ENCODE results near the gene ALLC. TPM values are rescaled to one million over a fixed set of nuclear protein-coding genes. Genes with fewer than 3 reads are reported as not detected.

Gene ALLC
- total RNA-seq, 1 donor from 2014 or later, result not detected

GRCh38 chr2:3729786-3730185, 71.8 kb downstream of the ALLC start:
- Mint-ChIP-seq H3K4me1 (peaks cover 2% of the 10 kb centered on the region), H3K4me3 (no peak overlapping the region), H3K27ac (no peak overlapping the region), H3K9me3 (no peaks in the 10 kb centered on the region), H3K36me3 (ENCODE audit: low read depth) (no peaks in the 10 kb centered on the region), H3K27me3 (no peaks in the 10 kb centered on the region)
- DNase-seq, result no peak
- intact Hi-C loops (cut with micrococcal nuclease), result no loop called here

DNA sequence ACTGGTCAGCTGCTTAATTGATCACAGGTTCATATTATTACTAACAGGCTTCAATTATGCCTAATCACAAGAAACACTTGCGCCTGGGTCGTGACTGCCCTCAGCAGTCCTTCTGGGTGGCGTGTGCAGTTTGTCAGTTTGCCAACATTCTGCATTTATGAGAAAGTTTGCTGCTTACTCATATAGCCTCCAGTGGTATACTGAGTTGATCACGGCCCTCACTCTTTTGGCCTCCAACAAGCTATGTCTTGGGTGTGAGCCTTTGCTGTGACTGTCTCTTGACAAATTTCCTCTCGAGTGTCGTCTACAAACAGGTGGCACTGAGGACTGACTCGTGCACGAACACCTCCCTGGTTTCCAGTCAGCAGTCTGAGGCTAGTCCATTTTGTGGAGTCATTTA, 72.6 kb downstream of the ALLC start:
- no peaks in the 10 kb centered on the region for H3K9me3 Mint-ChIP-seq
- H3K36me3 Mint-ChIP-seq (ENCODE audit: low read depth), result no peaks in the 10 kb centered on the region
- no peak overlapping the region for H3K27ac Mint-ChIP-seq
- no peak overlapping the region for H3K4me3 Mint-ChIP-seq
- peaks cover 2% of the 10 kb centered on the region for H3K4me1 Mint-ChIP-seq
- intact Hi-C loops (cut with micrococcal nuclease), result no loop called here
- no peak for DNase-seq
- H3K27me3 Mint-ChIP-seq, result no peaks in the 10 kb centered on the region

- intact Hi-C loops (cut with micrococcal nuclease), result no loop called here
- H3K4me1 Mint-ChIP-seq, result peaks cover 2% of the 10 kb centered on the region
- DNase-seq, result no peak
- no peaks in the 10 kb centered on the region for H3K9me3 Mint-ChIP-seq
- H3K4me3 Mint-ChIP-seq, result no peak overlapping the region
- no peaks in the 10 kb centered on the region for H3K27me3 Mint-ChIP-seq
- H3K36me3 Mint-ChIP-seq (ENCODE audit: low read depth), result no peaks in the 10 kb centered on the region
- H3K27ac Mint-ChIP-seq, result no peak overlapping the region
Measured at GRCh38 chr2:3731829-3732228, 73.8 kb downstream of the ALLC start.

DNA sequence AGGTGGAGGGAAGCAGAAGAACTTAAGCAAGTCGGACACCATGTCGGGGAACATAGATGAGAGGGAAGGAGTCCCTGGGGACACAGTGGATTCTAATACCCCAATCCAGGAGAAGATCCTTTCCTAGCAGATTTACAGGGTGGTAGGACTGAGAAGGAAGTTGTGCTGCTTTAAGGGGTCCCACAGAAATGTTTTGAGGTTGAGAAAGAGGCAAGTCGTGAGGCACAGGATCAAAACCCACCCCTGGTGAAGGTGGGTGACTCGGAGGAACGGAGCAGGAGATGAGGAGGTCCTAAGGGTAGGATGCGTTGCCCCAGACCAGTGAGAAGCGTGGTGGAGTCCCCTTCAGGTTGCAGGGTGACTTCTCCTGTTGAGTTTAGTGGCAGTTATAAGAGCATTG, 78.1 kb downstream of the ALLC start:
- no peaks in the 10 kb centered on the region for H3K9me3 Mint-ChIP-seq
- H3K27ac Mint-ChIP-seq, result no peak overlapping the region
- no peak overlapping the region for H3K4me3 Mint-ChIP-seq
- intact Hi-C loops (cut with micrococcal nuclease), result no loop called here
- DNase-seq, result no peak
- peaks cover 2% of the 10 kb centered on the region for H3K27me3 Mint-ChIP-seq
- H3K36me3 Mint-ChIP-seq (ENCODE audit: low read depth), result no peaks in the 10 kb centered on the region
- H3K4me1 Mint-ChIP-seq, result no peaks in the 10 kb centered on the region

- no peaks in the 10 kb centered on the region for H3K4me1 Mint-ChIP-seq
- no peaks in the 10 kb centered on the region for H3K9me3 Mint-ChIP-seq
- intact Hi-C loops (cut with micrococcal nuclease), result no loop called here
- H3K27me3 Mint-ChIP-seq, result peaks cover 2% of the 10 kb centered on the region
- H3K36me3 Mint-ChIP-seq (ENCODE audit: low read depth), result no peaks in the 10 kb centered on the region
- no peak overlapping the region for H3K4me3 Mint-ChIP-seq
- no peak overlapping the region for H3K27ac Mint-ChIP-seq
- DNase-seq, result no peak
Measured at GRCh38 chr2:3737128-3737527, 79.1 kb downstream of the ALLC start.

DNA sequence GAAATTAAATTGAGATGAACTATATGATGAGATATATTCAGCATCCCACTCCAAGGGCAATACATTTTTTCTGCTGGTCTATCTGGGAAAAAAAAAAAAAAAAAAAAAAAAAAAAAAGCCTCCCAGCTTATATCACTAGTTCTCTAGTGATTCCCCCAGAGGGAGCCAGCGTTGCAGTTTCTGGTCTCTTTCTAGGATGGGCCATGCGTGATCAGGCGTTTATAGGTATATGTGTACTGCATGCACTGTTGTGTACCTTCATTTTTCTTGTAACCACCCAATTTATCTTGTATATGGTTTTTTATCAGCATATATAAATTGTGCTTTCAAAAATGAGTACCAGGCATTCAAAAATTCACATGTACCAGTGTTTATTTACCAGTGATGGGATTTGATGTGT, 80.5 kb downstream of the ALLC start:
- no peak for DNase-seq
- Mint-ChIP-seq H3K4me1 (no peaks in the 10 kb centered on the region), H3K9me3 (no peaks in the 10 kb centered on the region), H3K27ac (no peak overlapping the region), H3K4me3 (no peak overlapping the region), H3K27me3 (peaks cover 4% of the 10 kb centered on the region), H3K36me3 (ENCODE audit: low read depth) (no peaks in the 10 kb centered on the region)
- intact Hi-C loops (cut with micrococcal nuclease), result no loop called here

GRCh38 chr2:3739313-3739712, 81.3 kb downstream of the ALLC start:
- intact Hi-C loops (cut with micrococcal nuclease), result no loop called here
- H3K9me3 Mint-ChIP-seq, result no peaks in the 10 kb centered on the region
- H3K27ac Mint-ChIP-seq, result no peak overlapping the region
- no peaks in the 10 kb centered on the region for H3K4me1 Mint-ChIP-seq
- peaks cover 4% of the 10 kb centered on the region for H3K27me3 Mint-ChIP-seq
- no peak overlapping the region for H3K4me3 Mint-ChIP-seq
- H3K36me3 Mint-ChIP-seq (ENCODE audit: low read depth), result no peaks in the 10 kb centered on the region
- DNase-seq, result no peak

DNA sequence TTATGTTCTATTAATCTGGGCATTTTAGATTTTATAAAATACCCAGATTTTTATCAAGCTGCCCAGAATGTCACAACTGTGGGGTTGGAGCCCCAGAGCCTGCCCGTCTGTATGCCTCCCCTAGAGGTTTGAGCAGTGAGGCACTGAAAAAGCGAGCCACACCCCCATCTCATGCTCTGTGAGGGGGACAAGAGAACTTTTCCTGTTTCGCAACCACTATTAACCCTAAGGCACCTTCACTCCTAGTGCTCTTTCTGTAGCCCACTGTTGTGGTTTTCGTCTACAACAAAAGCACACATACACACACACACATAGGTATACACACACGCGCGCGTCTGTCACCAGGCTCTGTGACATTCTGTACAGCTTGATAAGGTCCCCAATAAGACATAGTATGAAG, 83.4 kb downstream of the ALLC start:
- Mint-ChIP-seq H3K27ac (no peak overlapping the region), H3K36me3 (ENCODE audit: low read depth) (no peaks in the 10 kb centered on the region), H3K27me3 (peaks cover 4% of the 10 kb centered on the region), H3K4me1 (no peaks in the 10 kb centered on the region), H3K9me3 (no peaks in the 10 kb centered on the region), H3K4me3 (no peak overlapping the region)
- intact Hi-C loops (cut with micrococcal nuclease), result no loop called here
- DNase-seq, result no peak

- Mint-ChIP-seq H3K27me3 (peaks cover 4% of the 10 kb centered on the region), H3K27ac (no peak overlapping the region), H3K36me3 (ENCODE audit: low read depth) (no peaks in the 10 kb centered on the region), H3K9me3 (no peaks in the 10 kb centered on the region), H3K4me1 (no peaks in the 10 kb centered on the region), H3K4me3 (no peak overlapping the region)
- intact Hi-C loops (cut with micrococcal nuclease), result no loop called here
- DNase-seq, result no peak
Measured at GRCh38 chr2:3741867-3742602, 84.0 kb downstream of the ALLC start.

DNA sequence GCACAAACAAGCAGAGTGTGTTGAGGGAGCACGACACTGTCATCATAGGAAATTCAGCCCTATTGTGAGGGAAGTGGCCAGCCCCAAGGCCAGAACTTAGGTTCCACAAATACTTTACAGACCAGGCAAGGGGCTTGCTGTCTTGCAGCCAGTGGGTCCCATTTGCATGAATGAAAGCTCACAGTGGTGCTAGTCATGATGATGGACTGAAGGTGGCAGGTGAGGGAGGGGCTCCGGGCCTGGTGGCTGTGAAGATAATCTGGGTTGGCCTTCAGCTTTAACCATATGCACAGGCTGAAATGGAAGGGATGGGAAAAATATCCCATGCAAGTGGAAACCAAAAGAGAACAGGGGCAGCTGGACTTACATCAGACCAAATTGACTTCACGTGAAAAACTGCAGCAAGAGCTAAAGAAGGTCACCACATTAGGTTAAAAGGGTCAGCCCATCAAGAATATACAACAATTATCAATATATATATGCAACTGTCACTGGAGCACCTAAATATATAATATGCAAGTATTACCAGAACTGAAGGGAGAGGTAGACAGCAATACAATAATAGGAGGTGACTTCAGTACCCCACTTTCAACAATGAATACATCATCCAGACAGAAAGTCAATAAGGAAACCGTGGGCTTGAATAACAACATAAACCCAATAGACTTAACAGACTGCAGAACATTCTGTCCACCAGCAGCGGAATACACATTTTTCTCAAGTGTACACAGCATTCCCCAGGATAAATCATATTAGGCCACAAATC, 84.9 kb downstream of the ALLC start:
- Mint-ChIP-seq H3K4me1 (no peaks in the 10 kb centered on the region), H3K4me3 (no peak overlapping the region), H3K27me3 (peaks cover 4% of the 10 kb centered on the region), H3K9me3 (no peaks in the 10 kb centered on the region), H3K36me3 (ENCODE audit: low read depth) (no peaks in the 10 kb centered on the region), H3K27ac (no peak overlapping the region)
- intact Hi-C loops (cut with micrococcal nuclease), result no loop called here
- no peak for DNase-seq

- Mint-ChIP-seq H3K4me3 (no peak overlapping the region), H3K9me3 (no peaks in the 10 kb centered on the region), H3K4me1 (no peaks in the 10 kb centered on the region), H3K36me3 (ENCODE audit: low read depth) (no peaks in the 10 kb centered on the region), H3K27me3 (peaks cover 4% of the 10 kb centered on the region), H3K27ac (no peak overlapping the region)
- intact Hi-C loops (cut with micrococcal nuclease), result no loop called here
- DNase-seq, result no peak
Measured at GRCh38 chr2:3743951-3744555, 86.1 kb downstream of the ALLC start.

DNA sequence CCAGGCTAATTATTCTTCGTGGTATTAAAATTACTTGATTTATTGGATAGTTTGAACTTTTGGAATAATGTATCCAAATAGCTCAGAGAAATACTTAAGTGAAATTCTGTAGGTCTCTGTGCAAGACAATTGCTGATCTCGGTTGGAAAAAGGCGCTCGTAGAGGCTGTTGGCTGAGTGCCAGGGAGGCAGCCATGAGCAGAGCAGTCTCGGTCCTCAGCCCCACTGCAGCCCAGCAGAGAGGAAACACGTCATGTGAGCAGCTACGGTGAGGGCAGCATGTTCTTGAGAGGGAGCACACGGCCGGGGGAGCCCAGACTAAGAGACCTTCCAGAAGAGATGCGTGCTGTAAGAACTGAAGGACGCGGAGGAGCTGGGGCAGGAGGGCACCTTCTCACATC, 87.9 kb downstream of the ALLC start:
- Mint-ChIP-seq H3K9me3 (no peaks in the 10 kb centered on the region), H3K4me3 (no peak overlapping the region), H3K27me3 (peaks cover 4% of the 10 kb centered on the region), H3K27ac (no peak overlapping the region), H3K4me1 (no peaks in the 10 kb centered on the region), H3K36me3 (ENCODE audit: low read depth) (no peaks in the 10 kb centered on the region)
- no peak for DNase-seq
- intact Hi-C loops (cut with micrococcal nuclease), result no loop called here

GRCh38 chr2:3747032-3747654, 89.1 kb downstream of the ALLC start:
- Mint-ChIP-seq H3K36me3 (ENCODE audit: low read depth) (no peaks in the 10 kb centered on the region), H3K4me3 (no peak overlapping the region), H3K27me3 (peaks cover 1% of the 10 kb centered on the region), H3K9me3 (no peaks in the 10 kb centered on the region), H3K4me1 (no peaks in the 10 kb centered on the region), H3K27ac (no peak overlapping the region)
- intact Hi-C loops (cut with micrococcal nuclease), result no loop called here
- DNase-seq, result no peak

- no peaks in the 10 kb centered on the region for H3K27me3 Mint-ChIP-seq
- H3K4me1 Mint-ChIP-seq, result no peaks in the 10 kb centered on the region
- no peak overlapping the region for H3K27ac Mint-ChIP-seq
- intact Hi-C loops (cut with micrococcal nuclease), result no loop called here
- DNase-seq, result no peak
- no peaks in the 10 kb centered on the region for H3K9me3 Mint-ChIP-seq
- H3K4me3 Mint-ChIP-seq, result no peak overlapping the region
- no peaks in the 10 kb centered on the region for H3K36me3 Mint-ChIP-seq (ENCODE audit: low read depth)
Measured at GRCh38 chr2:3747826-3748225, 89.8 kb downstream of the ALLC start.
